ENCODE data around the gene PODXL2.
"Not testable (repeated sequence)": the region's sequence is repeated elsewhere in the genome, so short reads cannot be mapped to it uniquely, and the experiment has no call there.

The PODXL2 gene

GRCh38 chr3:127690106-127690505, 61.1 kb downstream of the PODXL2 start:
- DNase-seq (ENCODE audit: low read depth): no peak

GRCh38 chr3:127690823-127691452, 62.0 kb downstream of the PODXL2 start:
- no peak for DNase-seq (ENCODE audit: low read depth)

- DNase-seq (ENCODE audit: low read depth): no peak
Measured at GRCh38 chr3:127691489-127691888, 62.5 kb downstream of the PODXL2 start.

- DNase-seq (ENCODE audit: low read depth): no peak
Measured at GRCh38 chr3:127691974-127692373, 63.0 kb downstream of the PODXL2 start.

GRCh38 chr3:127692501-127693335, 63.7 kb downstream of the PODXL2 start:
- DNase-seq (ENCODE audit: low read depth): no peak

- DNase-seq (ENCODE audit: low read depth): no peak
Measured at GRCh38 chr3:127693336-127693843, 64.4 kb downstream of the PODXL2 start.

- DNase-seq (ENCODE audit: low read depth): no peak
Measured at GRCh38 chr3:127694467-127695215, 65.7 kb downstream of the PODXL2 start.

- DNase-seq (ENCODE audit: low read depth): no peak
Measured at GRCh38 chr3:127697551-127698240, 68.7 kb downstream of the PODXL2 start.

GRCh38 chr3:127698286-127698685, 69.3 kb downstream of the PODXL2 start:
- no peak for DNase-seq (ENCODE audit: low read depth)

GRCh38 chr3:127698691-127699415, 69.9 kb downstream of the PODXL2 start:
- DNase-seq (ENCODE audit: low read depth): no peak

GRCh38 chr3:127699416-127700300, 70.7 kb downstream of the PODXL2 start:
- DNase-seq (ENCODE audit: low read depth): no peak

GRCh38 chr3:127700406-127700805, 71.4 kb downstream of the PODXL2 start:
- no peak for DNase-seq (ENCODE audit: low read depth)

- DNase-seq (ENCODE audit: low read depth): no peak
Measured at GRCh38 chr3:127701280-127701911, 72.4 kb downstream of the PODXL2 start.

- DNase-seq (ENCODE audit: low read depth): no peak
Measured at GRCh38 chr3:127702151-127702578, 73.2 kb downstream of the PODXL2 start.

- not testable (repeated sequence) for DNase-seq (ENCODE audit: low read depth)
Measured at GRCh38 chr3:127704840-127705239, 75.9 kb downstream of the PODXL2 start.

- DNase-seq (ENCODE audit: low read depth): no peak
Measured at GRCh38 chr3:127706312-127706711, 77.3 kb downstream of the PODXL2 start.

GRCh38 chr3:127706785-127707351, 77.9 kb downstream of the PODXL2 start:
- no peak for DNase-seq (ENCODE audit: low read depth)

GRCh38 chr3:127707851-127708411, 78.9 kb downstream of the PODXL2 start:
- DNase-seq (ENCODE audit: low read depth): no peak

GRCh38 chr3:127708837-127709236, 79.9 kb downstream of the PODXL2 start:
- no peak for DNase-seq (ENCODE audit: low read depth)
